Nephron (organoid): ENCODE measurements around the gene CCDC106.

Experiments
- H3K27ac Mint-ChIP-seq, 3 experiments: 2 replicates each; pipeline ENCODE4 v1.8.0; 2020; ENCODE audit warnings: mixed read lengths in 3 of 3, mild to moderate bottlenecking in 2 of 3, moderate library complexity in 1 of 3
- H3K27me3 Mint-ChIP-seq: 2 replicates; pipeline ENCODE4 v1.8.0; 2021; ENCODE audit warnings: low read depth, mild to moderate bottlenecking, moderate library complexity, mixed read lengths
- H3K36me3 Mint-ChIP-seq: 2 replicates; pipeline ENCODE4 v1.8.0; 2020; ENCODE audit warnings: low read depth, mixed read lengths
- H3K4me1 Mint-ChIP-seq: 2 replicates; pipeline ENCODE4 v1.8.0; 2020; ENCODE audit warnings: mixed read lengths
- H3K4me3 Mint-ChIP-seq, 3 experiments: 2 replicates each; pipeline ENCODE4 v1.8.0; 2020; ENCODE audit warnings: mild to moderate bottlenecking in 3 of 3, mixed read lengths in 3 of 3, moderate library complexity in 2 of 3
- H3K9me3 Mint-ChIP-seq: 2 replicates; pipeline ENCODE4 v1.8.0; 2020; ENCODE audit warnings: mixed read lengths
- TF ChIP-seq, protein P1 (sequence below), 3 experiments: fragments of 200-600 bp; sonication (generic); IDR thresholded peaks; one replicate each; pipeline ENCODE4 v1.5.0; 2021; ENCODE audit warnings: antibody characterized with exemption in 3 of 3; ENCODE audit not compliant: unreplicated experiment in 3 of 3

CCDC106 gene

DNA sequence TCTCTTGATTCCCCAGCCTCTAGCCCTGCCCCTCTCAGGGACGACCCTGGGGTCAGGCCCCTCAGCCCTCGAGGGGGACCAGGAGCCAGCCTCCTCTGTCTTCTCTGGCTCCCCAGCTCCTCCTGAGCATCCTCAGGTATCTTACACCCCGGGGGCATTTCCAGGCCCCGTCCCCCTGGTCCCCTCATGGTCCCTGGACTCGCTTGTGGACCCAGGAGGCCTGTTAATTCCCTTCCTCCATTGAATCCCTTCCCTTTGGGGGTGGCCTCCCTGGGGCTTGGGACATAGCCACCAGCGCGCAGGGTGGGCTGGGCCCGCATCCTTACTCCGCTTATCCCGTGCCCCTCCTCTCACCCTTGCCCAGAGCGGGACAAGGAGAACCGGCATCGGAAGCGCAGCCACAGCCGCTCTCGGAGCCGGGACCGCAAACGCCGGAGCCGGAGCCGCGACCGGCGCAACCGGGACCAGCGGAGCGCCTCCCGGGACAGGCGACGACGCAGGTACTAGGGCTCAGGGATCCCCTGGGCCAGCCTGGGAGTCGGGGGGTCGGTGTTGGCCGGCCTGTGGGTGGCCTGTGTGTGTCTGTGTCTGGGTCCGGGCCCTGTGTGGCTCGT lies 10.9 kb downstream of the CCDC106 start:
- Mint-ChIP-seq H3K9me3 (no peaks in the 10 kb centered on the region), H3K27ac (peak overlapping the region in 1 of 3 experiments; percentile 63), H3K4me3 (peak overlapping the region in 1 of 3 experiments; percentile 79), H3K27me3 (peaks cover 5% of the 10 kb centered on the region), H3K4me1 (peaks cover 32% of the 10 kb centered on the region), H3K36me3 (peaks cover 35% of the 10 kb centered on the region)
- TF ChIP-seq, protein P1, sequence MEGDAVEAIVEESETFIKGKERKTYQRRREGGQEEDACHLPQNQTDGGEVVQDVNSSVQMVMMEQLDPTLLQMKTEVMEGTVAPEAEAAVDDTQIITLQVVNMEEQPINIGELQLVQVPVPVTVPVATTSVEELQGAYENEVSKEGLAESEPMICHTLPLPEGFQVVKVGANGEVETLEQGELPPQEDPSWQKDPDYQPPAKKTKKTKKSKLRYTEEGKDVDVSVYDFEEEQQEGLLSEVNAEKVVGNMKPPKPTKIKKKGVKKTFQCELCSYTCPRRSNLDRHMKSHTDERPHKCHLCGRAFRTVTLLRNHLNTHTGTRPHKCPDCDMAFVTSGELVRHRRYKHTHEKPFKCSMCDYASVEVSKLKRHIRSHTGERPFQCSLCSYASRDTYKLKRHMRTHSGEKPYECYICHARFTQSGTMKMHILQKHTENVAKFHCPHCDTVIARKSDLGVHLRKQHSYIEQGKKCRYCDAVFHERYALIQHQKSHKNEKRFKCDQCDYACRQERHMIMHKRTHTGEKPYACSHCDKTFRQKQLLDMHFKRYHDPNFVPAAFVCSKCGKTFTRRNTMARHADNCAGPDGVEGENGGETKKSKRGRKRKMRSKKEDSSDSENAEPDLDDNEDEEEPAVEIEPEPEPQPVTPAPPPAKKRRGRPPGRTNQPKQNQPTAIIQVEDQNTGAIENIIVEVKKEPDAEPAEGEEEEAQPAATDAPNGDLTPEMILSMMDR (IDR thresholded peaks at IDR 0.05; ENCODE audit: unreplicated experiment in 3 of 3) = no peak

- peaks cover 32% of the 10 kb centered on the region for H3K4me1 Mint-ChIP-seq
- H3K36me3 Mint-ChIP-seq = peaks cover 42% of the 10 kb centered on the region
- peak overlapping the region; percentile 36 to 79 (median 70) for H3K4me3 Mint-ChIP-seq
- TF ChIP-seq, protein P1 (IDR thresholded peaks at IDR 0.05; ENCODE audit: unreplicated experiment in 3 of 3) = no peak
- peaks cover 5% of the 10 kb centered on the region for H3K27me3 Mint-ChIP-seq
- no peaks in the 10 kb centered on the region for H3K9me3 Mint-ChIP-seq
- peak overlapping the region in 1 of 3 experiments; percentile 63 for H3K27ac Mint-ChIP-seq
Observed at GRCh38 chr19:55659822-55660221, 11.8 kb downstream of the CCDC106 start.

DNA sequence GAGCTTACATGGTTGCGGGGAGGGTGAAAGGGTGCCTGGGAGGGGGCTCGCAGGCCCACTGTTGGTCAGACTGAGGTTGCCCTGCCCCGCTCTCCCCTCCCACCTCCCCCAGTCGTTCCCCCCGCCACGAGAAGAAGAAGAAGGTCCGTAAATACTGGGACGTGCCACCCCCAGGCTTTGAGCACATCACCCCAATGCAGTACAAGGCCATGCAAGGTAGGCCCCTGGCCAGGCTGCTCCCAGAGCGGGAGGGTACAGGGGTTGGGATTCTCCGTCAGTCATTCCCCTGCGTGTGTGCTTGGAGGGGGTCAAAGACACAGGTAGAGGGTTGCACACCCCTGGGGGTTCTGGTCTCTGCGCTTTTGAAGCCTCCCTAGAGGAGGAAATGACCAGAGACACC lies 12.4 kb downstream of the CCDC106 start:
- Mint-ChIP-seq H3K36me3 (peaks cover 45% of the 10 kb centered on the region), H3K4me1 (peaks cover 32% of the 10 kb centered on the region), H3K9me3 (no peaks in the 10 kb centered on the region), H3K27me3 (peaks cover 5% of the 10 kb centered on the region), H3K4me3 (no peak overlapping the region), H3K27ac (no peak overlapping the region)
- TF ChIP-seq, protein P1 (IDR thresholded peaks at IDR 0.05; ENCODE audit: unreplicated experiment in 3 of 3) = no peak

DNA sequence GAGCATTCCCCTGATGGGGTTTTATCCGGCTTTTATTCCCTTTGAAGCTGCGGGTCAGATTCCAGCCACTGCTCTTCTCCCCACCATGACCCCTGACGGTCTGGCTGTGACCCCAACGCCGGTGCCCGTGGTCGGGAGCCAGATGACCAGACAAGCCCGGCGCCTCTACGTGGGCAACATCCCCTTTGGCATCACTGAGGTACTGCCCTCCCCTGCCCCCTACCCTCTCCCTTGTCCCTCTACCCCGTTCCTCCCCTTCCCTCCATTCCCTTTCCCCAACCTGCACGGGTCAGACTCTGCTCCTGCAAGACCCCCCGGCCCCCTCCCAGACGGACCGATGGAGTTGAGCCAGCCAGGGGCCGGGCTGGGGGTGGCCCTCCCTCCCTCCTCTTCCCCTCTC lies 13.0 kb downstream of the CCDC106 start:
- H3K4me3 Mint-ChIP-seq = no peak overlapping the region
- H3K9me3 Mint-ChIP-seq = no peaks in the 10 kb centered on the region
- H3K27ac Mint-ChIP-seq = no peak overlapping the region
- H3K36me3 Mint-ChIP-seq = peaks cover 49% of the 10 kb centered on the region
- H3K4me1 Mint-ChIP-seq = peaks cover 27% of the 10 kb centered on the region
- TF ChIP-seq, protein P1 (IDR thresholded peaks at IDR 0.05; ENCODE audit: unreplicated experiment in 3 of 3) = no peak
- H3K27me3 Mint-ChIP-seq = peaks cover 5% of the 10 kb centered on the region

- Mint-ChIP-seq H3K9me3 (no peaks in the 10 kb centered on the region), H3K36me3 (peaks cover 56% of the 10 kb centered on the region), H3K27ac (no peak overlapping the region), H3K27me3 (peaks cover 5% of the 10 kb centered on the region), H3K4me3 (peak overlapping the region in 1 of 3 experiments; percentile 42), H3K4me1 (peaks cover 19% of the 10 kb centered on the region)
- TF ChIP-seq, protein P1 (IDR thresholded peaks at IDR 0.05; ENCODE audit: unreplicated experiment in 3 of 3) = no peak
Observed at GRCh38 chr19:55661826-55662225, 13.8 kb downstream of the CCDC106 start.
